Gastroesophageal sphincter (tissue), 3 donors: ENCODE results near the gene RAD51B.

ENCODE experiments used
- EP300 ChIP-seq: sonication (generic); formaldehyde crosslinking; IDR thresholded peaks from one replicate; pipeline ENCODE4 v1.6.1; 2017; ENCODE audit warnings: antibody characterized with exemption, mild to moderate bottlenecking
- POLR2A ChIP-seq, 2 donors: fragments of 450-650 bp; IDR thresholded peaks; one replicate each; pipeline ENCODE4 v1.6.1; 2017; ENCODE audit warnings: antibody characterized with exemption in 2 of 2, mild to moderate bottlenecking in 2 of 2, moderate library complexity in 1 of 2
- POLR2AphosphoS5 ChIP-seq: sonication (generic); formaldehyde crosslinking; IDR thresholded peaks from one replicate; pipeline ENCODE4 v1.6.1; 2017; ENCODE audit warnings: antibody characterized with exemption
- TF ChIP-seq, protein P1 (sequence below), 4 experiments: fragments of 200-600 bp in 2 of 4; fragments of 450-650 bp in 2 of 4; sonication (generic) in 1 of 4; IDR thresholded peaks; one replicate each; pipeline ENCODE4 v1.5.1; 2017 to 2019; ENCODE audit warnings: antibody characterized with exemption in 4 of 4, mild to moderate bottlenecking in 2 of 4, moderate library complexity in 2 of 4

DNA sequence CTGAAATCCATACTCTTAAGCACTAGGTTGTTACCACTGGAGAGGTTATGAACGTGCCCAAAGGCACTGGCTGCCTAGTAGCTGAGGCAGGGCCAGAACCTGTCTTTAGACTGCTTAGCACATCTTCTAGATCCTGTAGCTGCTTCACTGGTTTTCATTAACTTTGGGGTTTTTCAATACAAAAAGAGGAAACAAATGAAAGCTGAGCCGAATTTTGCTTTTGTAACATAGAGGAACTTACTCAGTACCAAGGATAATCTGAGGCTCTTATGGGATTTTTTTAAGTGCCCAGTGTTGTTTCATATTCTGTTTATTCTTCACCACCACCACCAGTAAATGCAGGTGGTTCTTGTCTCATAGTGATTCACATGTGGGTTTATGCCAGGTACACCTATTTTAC is 396.1 kb downstream of the RAD51B start:
- TF ChIP-seq POLR2AphosphoS5 (no peak), POLR2A (IDR thresholded peaks at IDR 0.05) (no peak), EP300 (no peak)
- TF ChIP-seq, protein P1, sequence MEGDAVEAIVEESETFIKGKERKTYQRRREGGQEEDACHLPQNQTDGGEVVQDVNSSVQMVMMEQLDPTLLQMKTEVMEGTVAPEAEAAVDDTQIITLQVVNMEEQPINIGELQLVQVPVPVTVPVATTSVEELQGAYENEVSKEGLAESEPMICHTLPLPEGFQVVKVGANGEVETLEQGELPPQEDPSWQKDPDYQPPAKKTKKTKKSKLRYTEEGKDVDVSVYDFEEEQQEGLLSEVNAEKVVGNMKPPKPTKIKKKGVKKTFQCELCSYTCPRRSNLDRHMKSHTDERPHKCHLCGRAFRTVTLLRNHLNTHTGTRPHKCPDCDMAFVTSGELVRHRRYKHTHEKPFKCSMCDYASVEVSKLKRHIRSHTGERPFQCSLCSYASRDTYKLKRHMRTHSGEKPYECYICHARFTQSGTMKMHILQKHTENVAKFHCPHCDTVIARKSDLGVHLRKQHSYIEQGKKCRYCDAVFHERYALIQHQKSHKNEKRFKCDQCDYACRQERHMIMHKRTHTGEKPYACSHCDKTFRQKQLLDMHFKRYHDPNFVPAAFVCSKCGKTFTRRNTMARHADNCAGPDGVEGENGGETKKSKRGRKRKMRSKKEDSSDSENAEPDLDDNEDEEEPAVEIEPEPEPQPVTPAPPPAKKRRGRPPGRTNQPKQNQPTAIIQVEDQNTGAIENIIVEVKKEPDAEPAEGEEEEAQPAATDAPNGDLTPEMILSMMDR (IDR thresholded peaks at IDR 0.05): no peak
